Endodermal cell (in vitro differentiated cells): ENCODE results near the gene CHCHD10. TPM values are rescaled to one million over a fixed set of nuclear protein-coding genes. Genes with fewer than 3 reads are reported as not detected.

Experiments
- DNase-seq: peaks from one replicate; pipeline ENCODE4 v3.0.0-alpha.2; 2017
- H3K27ac ChIP-seq: 2 replicates; pipeline ENCODE4 v1.5.1; 2013; ENCODE audit warnings: mild to moderate bottlenecking, low read depth, low read length, moderate library complexity
- H3K27me3 ChIP-seq: 2 replicates; pipeline ENCODE4 v1.6.1; 2013; ENCODE audit warnings: mild to moderate bottlenecking, low read length, moderate library complexity; ENCODE audit not compliant: insufficient read depth, control insufficient read depth, poor library complexity, severe bottlenecking
- H3K36me3 ChIP-seq: 2 replicates; pipeline ENCODE4 v1.7.0; 2013; ENCODE audit warnings: mild to moderate bottlenecking, low read length, moderate library complexity; ENCODE audit not compliant: control insufficient read depth, insufficient read depth
- H3K4me1 ChIP-seq: one replicate; pipeline ENCODE4 v1.7.0; 2013; ENCODE audit warnings: low read length; ENCODE audit not compliant: control insufficient read depth, insufficient read depth
- H3K4me3 ChIP-seq: 2 replicates; pipeline ENCODE4 v1.5.1; 2013; ENCODE audit warnings: mild to moderate bottlenecking, low read length, moderate library complexity
- H3K9ac ChIP-seq: 2 replicates; pipeline ENCODE4 v1.6.1; 2013; ENCODE audit warnings: mild to moderate bottlenecking, low read length, moderate library complexity; ENCODE audit not compliant: poor library complexity, severe bottlenecking; ENCODE audit errors: extremely low read depth
- H3K9me3 ChIP-seq: 2 replicates; pipeline ENCODE4 v1.6.1; 2013; ENCODE audit warnings: mild to moderate bottlenecking, low read length, moderate library complexity; ENCODE audit not compliant: control insufficient read depth
- H3K27ac Mint-ChIP-seq: 2 replicates; pipeline ENCODE4 v1.8.0; 2020; ENCODE audit warnings: mixed read lengths
- H3K27me3 Mint-ChIP-seq: 2 replicates; pipeline ENCODE4 v1.8.0; 2021; ENCODE audit warnings: mild to moderate bottlenecking, mixed read lengths; ENCODE audit not compliant: insufficient read depth
- H3K36me3 Mint-ChIP-seq: 2 replicates; pipeline ENCODE4 v1.8.0; 2020; ENCODE audit warnings: low read depth, mixed read lengths
- H3K4me1 Mint-ChIP-seq: 2 replicates; pipeline ENCODE4 v1.8.0; 2020; ENCODE audit warnings: mixed read lengths
- H3K4me3 Mint-ChIP-seq: 2 replicates; pipeline ENCODE4 v1.8.0; 2020; ENCODE audit warnings: mild to moderate bottlenecking, moderate library complexity, mixed read lengths
- H3K9me3 Mint-ChIP-seq: 2 replicates; pipeline ENCODE4 v1.8.0; 2020; ENCODE audit warnings: mild to moderate bottlenecking, mixed read lengths
- WGBS, 2 experiments: methylation state at CpG; one replicate each; pipeline versions ENCODE4 v1.1.5 to v1.1.7; 2013; ENCODE audit warnings: missing lambda C conversion rate in 2 of 2, mixed read lengths in 1 of 2; ENCODE audit not compliant: insufficient coverage in 1 of 2, insufficient read length in 1 of 2; 5-methylcytosine and 5-hydroxymethylcytosine counted together
- total RNA-seq, 2 donors: library from RNA; stranded (reverse); fragmentation: NEBNext Ultra II Directional in 1 of 2; extraction: Animal tissue kit (Norgen Biotek cat#: 25700) in 1 of 2; gene quantifications; 2 replicates in 1 of 2; 3 replicates in 1 of 2; pipeline ENCODE4 v1.2.1, GENCODE V29; 2021
- TF ChIP-seq, protein P1 (sequence below): fragments of 200-600 bp; sonication (generic); conservative IDR thresholded peaks from 2 replicates; pipeline ENCODE4 v1.5.0; 2021; ENCODE audit warnings: antibody characterized with exemption, mild to moderate bottlenecking

CHCHD10 gene
- total RNA-seq, 2 donors from 2014 or later = 76.1 to 103 TPM

DNA sequence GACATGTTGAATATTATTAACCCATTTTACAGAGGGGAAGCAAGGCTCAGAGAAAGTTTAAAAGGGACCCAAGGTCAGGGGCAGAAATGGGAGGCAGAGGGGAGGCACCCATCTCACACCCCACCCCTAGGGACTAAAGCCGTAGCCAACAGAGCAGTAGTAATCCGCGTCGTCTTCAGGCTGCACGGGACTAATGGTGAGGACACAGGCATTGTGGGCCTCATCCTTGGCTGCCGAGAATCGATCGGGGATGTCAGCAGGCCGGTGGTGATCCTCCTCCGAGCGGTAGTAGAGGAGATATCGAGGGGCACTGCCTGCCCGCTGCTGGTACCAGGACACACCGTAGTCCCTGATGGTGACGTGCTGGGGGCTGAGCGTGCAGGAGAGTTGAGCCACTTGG is 15.0 kb downstream of the CHCHD10 start:
- WGBS, 2 experiments = 96 to 97% methylated on average over 11 to 16 of the region's 16 CpGs
- H3K27me3 Mint-ChIP-seq = no peaks in the 10 kb centered on the region
- H3K27me3 ChIP-seq = no peaks in the 10 kb centered on the region
- no peaks in the 10 kb centered on the region for H3K9me3 Mint-ChIP-seq
- DNase-seq = no peak
- no peaks in the 10 kb centered on the region for H3K9me3 ChIP-seq
- no peak overlapping the region for H3K4me3 Mint-ChIP-seq
- H3K27ac ChIP-seq = no peak overlapping the region
- H3K36me3 Mint-ChIP-seq = no peaks in the 10 kb centered on the region
- no peaks in the 10 kb centered on the region for H3K4me1 ChIP-seq
- H3K36me3 ChIP-seq = no peaks in the 10 kb centered on the region
- H3K27ac Mint-ChIP-seq = no peak overlapping the region
- H3K9ac ChIP-seq = no peak overlapping the region
- TF ChIP-seq, protein P1, sequence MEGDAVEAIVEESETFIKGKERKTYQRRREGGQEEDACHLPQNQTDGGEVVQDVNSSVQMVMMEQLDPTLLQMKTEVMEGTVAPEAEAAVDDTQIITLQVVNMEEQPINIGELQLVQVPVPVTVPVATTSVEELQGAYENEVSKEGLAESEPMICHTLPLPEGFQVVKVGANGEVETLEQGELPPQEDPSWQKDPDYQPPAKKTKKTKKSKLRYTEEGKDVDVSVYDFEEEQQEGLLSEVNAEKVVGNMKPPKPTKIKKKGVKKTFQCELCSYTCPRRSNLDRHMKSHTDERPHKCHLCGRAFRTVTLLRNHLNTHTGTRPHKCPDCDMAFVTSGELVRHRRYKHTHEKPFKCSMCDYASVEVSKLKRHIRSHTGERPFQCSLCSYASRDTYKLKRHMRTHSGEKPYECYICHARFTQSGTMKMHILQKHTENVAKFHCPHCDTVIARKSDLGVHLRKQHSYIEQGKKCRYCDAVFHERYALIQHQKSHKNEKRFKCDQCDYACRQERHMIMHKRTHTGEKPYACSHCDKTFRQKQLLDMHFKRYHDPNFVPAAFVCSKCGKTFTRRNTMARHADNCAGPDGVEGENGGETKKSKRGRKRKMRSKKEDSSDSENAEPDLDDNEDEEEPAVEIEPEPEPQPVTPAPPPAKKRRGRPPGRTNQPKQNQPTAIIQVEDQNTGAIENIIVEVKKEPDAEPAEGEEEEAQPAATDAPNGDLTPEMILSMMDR = no peak
- no peak overlapping the region for H3K4me3 ChIP-seq
- peaks cover 13% of the 10 kb centered on the region for H3K4me1 Mint-ChIP-seq

DNA sequence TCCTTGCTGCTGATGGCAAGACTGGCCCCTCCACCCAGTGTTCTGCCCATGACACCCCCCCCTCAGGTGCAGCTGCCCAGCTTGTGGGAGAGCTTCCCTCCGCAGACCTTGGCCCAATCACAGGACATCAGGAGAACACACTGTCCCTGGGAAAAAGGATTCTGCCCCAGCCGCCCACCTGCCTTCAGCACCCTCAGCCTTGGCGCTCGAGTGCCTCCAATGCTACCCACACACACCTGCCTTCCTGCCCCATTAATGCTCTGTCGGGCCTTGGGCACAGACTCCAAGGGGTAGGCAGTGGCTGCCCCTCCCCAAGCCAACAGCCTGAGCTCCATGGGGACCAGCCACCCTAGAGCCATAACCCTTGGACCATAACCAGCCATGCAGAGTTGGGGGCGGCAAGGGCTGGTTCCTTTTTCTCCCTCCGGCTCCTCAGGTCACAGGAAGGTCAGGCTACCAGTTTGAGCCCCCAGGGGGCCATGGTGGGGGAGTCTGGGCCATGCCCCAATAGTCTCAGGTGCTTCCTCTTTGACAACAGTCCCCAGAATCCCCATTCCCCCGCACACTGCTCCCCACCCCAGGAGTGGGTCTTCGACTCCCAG is 15.6 kb downstream of the CHCHD10 start:
- no peaks in the 10 kb centered on the region for H3K9me3 ChIP-seq
- H3K36me3 Mint-ChIP-seq = no peaks in the 10 kb centered on the region
- H3K36me3 ChIP-seq = no peaks in the 10 kb centered on the region
- H3K27me3 ChIP-seq = no peaks in the 10 kb centered on the region
- no peaks in the 10 kb centered on the region for H3K9me3 Mint-ChIP-seq
- no peaks in the 10 kb centered on the region for H3K4me1 ChIP-seq
- TF ChIP-seq, protein P1 = no peak
- peak overlapping the region; percentile 65 for H3K4me3 Mint-ChIP-seq
- H3K27me3 Mint-ChIP-seq = no peaks in the 10 kb centered on the region
- H3K27ac ChIP-seq = no peak overlapping the region
- H3K4me1 Mint-ChIP-seq = peaks cover 13% of the 10 kb centered on the region
- H3K4me3 ChIP-seq = no peak overlapping the region
- H3K27ac Mint-ChIP-seq = peak overlapping the region; percentile 48
- 94 to 100% methylated on average over 1 to 9 of the region's 9 CpGs for WGBS, 2 experiments
- no peak overlapping the region for H3K9ac ChIP-seq
- no peak for DNase-seq

DNA sequence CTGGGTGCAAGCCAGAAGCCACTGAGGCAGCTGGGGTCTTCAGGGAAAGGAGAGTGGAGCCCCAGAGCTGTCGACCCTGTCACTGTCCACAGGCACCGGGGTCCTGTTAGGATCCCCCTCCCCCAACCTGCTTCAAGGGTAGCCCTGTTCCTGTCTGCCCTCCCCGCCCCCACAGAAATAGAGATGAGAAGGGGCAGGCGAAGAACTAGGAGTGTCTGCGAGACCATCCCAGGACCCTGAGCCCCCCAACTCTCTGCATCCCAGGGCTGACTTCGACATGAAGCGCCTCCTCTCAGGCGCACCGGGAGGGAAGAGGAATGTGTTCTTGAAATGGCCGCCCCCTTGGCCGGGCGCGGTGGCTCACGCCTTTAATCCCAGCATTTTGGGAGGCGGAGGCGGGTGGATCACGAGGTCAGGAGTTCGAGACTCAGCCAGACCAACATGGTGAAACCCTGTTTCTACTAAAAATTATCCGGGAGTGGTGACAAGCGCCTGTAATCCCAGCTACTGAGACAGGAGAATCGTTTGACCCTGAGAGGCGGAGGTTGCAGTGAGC is 16.3 kb downstream of the CHCHD10 start:
- no peaks in the 10 kb centered on the region for H3K9me3 ChIP-seq
- no peaks in the 10 kb centered on the region for H3K9me3 Mint-ChIP-seq
- peak overlapping the region; percentile 83 for H3K27ac ChIP-seq
- peaks cover 3% of the 10 kb centered on the region for H3K36me3 Mint-ChIP-seq
- no peaks in the 10 kb centered on the region for H3K27me3 Mint-ChIP-seq
- H3K4me1 ChIP-seq = no peaks in the 10 kb centered on the region
- H3K36me3 ChIP-seq = no peaks in the 10 kb centered on the region
- WGBS, 2 experiments = 32 to 46% methylated on average over 15 to 22 of the region's 22 CpGs
- peak; percentile 75 for DNase-seq
- H3K9ac ChIP-seq = peak overlapping the region; percentile 80
- TF ChIP-seq, protein P1 = no peak
- peaks cover 10% of the 10 kb centered on the region for H3K4me1 Mint-ChIP-seq
- peak overlapping the region; percentile 91 for H3K27ac Mint-ChIP-seq
- peak overlapping the region; percentile 88 for H3K4me3 ChIP-seq
- peak overlapping the region; percentile 65 for H3K4me3 Mint-ChIP-seq
- no peaks in the 10 kb centered on the region for H3K27me3 ChIP-seq
